GM21717 (cell line): Measurements from ENCODE around the gene ABCG4.
"Not testable (repeated sequence)": the region's sequence is repeated elsewhere in the genome, so short reads cannot be mapped to it uniquely, and the experiment has no call there.

Source experiments
- ATAC-seq: cut with Tn5 transposase; IDR thresholded peaks from one replicate; pipeline ENCODE4 v1.9.1; 2021; ENCODE audit warnings: mild to moderate bottlenecking, moderate library complexity; ENCODE audit not compliant: unreplicated experiment

Gene ABCG4

DNA sequence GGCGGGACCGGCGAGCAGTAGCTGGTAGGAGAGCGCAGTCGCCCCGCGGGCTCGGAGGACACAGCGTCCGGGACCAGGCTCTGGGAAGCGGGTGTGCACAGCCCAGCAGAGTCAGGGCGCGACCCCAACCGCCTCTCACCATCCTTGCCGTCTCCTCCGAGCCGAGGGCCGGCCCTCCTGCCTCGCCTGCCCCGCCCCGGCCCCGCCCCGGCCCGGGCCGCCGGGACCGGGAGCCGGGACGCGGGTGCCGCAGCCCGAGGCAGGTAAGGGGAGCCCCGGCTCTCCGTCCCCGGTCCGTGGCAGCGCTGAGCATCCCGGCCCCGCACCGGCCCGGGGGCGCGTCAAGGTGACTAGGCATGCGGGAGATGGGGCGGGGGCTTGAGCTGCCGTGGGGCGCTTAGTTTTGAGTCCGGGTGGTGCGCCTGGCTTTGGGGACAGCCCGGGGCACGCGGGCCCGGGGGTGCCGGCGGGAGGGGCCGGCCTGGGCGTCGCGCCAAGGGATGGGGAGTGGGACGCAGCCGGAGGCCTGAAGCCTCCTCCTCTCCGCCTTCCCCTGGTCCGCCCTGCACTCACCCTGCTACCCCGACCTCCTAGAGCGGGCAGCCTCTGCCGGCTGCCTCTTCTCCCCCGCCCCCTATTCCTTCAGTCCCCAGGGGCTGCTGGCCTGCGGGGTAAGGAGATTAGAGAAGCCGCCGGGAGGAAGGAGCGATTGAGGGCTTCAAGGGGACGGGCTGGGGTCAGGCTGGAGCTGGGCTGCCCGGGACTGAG lies at the start of gene ABCG4:
TSS of gene ABCG4 (plus strand) at position 35 of the 768 bp plus-strand sequence. CDS start 914 bp downstream, outside the sequence.
- ATAC-seq = no peak

DNA sequence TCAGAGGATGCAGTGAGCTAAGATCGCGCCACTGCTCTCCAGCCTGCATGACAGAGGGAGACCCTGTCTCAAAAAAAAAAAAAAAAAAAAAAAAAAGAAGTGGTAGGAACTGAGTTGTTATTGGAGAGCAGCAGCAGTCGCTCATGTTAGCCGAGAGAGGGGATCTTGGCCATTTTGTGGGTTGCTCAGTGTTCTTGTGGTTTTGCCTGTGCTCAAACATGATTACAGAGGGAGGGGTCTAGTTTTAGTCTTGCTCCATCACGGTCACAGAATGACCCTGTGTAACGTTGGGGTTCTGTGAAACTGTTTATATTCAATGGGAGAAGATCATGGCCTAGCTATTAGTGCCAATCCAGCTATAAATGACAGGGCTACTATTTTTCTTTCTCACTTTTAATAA lies 49.1 kb upstream of the ABCG4 start:
- no peak for ATAC-seq

DNA sequence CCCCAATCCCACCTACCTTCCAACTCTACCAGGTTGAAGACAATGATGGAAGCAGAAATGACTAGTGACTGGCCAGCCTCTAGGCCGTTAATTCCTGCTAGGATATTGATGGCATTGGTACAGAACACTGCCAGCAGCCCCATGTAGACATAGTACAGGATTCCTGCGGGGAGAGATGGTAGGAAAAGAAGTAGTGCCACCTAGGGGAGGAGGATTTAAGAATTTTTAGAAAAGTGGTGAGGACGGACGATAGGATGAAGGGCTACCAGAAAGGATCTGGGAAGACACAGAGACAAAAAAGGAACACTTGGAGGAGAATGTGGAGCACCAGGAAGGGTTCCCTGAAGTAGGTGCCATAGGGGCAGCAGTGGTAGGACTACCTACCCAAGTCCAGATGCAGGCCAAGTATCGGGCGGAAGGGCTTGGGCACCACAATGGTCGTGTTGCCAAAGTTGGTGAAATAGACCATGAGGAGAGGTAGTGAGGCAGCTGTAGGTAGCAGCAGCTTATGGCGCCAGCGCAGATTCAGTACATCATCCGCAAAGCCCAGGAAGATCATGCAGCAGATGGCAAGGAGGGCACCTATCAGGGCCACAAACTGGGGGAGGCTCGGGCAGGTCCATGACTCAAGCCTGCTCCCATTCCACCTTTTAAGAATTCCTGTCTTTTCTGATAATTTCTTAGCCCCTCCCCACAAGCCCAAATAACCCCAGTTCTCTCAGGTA lies 48.4 kb upstream of the ABCG4 start:
- no peak for ATAC-seq

DNA sequence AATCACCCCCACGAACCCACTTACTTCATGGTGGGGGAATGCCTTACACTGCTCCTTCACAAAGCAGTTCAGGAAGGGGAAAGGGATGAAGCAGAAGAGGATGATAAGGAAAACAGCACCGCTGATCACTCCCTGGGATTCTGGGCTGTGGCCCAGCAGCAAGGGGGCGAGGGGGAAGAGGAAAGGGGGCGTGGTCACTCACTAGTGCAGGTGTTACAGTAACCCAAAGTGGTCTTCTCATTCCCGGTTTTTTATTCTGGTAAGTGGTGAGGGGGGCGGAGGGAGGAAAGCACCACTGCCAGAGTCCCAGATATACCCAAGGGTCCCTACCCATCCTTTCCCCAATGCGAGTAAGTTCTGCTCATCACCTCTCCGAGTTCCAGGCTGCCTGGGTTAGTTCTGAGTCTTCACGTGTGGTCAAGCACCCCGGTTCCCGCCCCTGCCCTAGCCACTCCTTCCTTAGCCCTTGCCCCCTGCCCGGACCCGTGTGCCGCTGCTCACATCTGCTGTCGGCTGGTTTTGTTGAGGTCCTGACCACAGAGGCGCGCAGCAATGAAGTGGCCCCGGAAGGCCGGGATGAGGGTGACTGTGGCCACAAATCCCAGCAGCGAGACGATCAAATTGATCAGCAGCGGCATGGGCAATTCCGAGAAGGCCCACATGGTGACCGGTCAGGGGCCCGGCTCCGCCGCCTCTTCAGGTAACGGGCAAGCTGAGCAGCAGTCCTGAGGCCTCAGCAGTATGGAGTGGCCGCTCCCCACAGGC lies 47.7 kb upstream of the ABCG4 start:
- peak; percentile 11 for ATAC-seq

DNA sequence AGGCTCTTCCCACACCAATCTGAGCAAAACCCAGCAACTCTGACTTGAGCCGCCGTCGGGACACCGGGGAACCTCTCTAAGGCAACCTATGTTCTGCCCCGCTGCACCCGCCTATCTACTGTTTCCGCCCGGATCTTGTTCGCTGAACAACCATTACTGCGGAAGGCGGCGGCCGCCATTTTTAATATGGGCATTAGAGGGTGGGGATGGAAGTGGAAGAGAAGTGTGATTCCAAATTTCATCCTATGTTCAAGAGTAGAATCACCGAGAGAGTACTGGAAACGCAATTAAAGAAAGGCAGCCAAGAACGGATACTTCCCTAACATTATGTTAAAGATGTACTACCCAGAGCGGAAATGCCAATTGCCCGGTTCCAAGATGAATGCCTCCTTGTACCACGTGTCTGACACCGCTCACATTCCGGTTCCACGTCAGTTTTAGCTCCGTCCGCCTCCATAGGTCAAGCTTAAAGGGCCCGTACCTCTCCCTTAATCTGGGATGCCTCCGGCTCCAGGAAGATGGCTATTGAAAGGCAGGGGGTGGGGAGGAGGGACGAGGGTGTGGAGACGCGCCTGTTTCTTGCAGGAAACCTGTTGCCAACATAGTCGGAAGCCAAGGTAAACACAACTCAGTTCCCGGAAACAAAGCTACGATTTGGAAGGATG lies 47.0 kb upstream of the ABCG4 start, which contains the start of gene DPAGT1:
TSS of gene DPAGT1 (minus strand) at position 95 of the 665 bp plus-strand sequence. CDS start 198 bp downstream, outside the sequence.
- peak; percentile 72 for ATAC-seq

DNA sequence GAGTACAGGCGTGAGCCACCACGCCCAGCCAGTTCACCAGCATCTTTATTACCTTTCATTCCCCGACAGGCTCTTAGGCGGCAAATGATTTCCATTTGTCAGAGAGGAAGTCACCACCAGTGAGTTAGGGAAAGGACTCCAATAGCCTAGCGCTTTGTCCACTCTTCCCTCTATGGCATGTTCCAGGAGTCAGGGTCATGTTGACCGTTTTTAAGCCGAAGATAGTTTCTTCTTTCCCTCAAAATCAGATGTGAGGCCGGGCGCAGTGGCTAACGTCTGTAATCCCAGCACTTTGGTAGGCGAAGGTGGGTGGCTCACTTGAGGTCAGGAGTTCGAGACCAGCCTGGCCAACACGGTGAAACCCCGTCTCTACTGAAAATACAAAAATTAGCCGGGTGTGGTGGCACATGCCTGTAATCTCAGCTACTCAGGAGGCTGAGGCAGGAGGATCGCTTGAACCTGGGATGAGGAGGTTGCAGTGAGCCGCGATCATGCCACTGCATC lies 45.6 kb upstream of the ABCG4 start:
- ATAC-seq = not testable (repeated sequence)

DNA sequence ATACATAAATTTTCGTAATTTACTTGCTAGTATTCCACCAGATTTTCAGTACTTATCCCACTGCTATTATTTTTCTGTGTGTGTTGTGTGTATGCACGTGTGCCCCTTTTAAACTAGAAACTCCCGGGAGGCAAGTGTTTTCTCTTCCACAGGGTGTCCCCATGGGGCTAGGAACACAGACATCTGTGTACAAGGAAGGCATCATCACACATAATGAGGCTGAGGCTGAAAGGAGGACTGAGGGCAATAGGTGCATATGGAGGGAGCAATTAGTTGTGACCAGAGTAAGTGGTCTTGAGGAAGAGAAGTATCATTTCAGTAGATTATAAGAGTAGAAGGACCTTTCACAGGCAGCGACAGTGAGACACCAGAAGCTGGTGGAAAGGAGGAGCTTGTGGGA lies 45.1 kb upstream of the ABCG4 start:
- ATAC-seq = no peak

DNA sequence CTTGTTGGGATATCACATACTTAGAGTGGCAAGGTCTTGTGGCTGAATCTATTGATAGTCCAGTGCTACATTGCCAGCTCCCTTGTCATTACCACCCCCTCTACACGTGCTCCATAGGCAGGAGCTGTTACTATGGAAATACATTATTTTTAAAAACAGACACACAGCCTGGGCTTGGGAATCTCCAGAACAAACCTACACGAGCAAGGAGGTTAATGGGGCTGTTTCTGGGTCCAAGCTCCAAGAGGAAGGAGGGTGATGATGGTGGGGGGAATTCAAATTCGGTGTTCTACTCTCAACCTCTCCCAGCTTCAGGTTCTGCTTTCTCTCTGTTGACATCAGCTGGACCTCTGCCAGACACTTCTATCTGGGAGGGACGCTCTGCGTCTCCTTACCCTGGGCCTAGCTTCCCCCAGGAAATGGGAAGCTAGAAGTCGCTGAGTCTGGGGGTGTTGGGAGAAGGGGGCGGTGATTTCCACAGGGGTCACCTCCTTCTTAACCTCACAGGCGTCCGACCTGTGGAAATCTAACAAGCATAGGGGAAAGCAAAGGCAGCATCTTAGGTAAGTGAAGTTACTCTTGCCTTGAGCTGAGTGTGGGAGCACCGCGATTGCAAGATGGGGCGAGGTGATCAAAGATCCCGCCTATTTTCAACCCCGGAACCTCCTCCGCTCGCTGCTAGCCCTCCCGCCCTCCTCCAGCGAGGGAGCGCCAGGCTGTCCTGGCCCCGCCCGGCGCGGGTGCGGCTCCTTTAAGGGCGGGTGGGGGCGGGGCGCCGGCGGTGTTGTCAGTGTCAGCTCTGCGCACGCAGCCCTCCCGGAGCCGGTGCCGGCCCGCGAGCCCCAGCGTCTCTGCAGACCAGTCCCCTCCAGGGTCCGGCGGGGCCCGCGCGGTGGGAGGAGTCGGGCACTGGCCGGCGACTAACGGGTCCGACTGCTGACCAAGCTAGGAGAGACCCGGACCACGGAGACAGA lies 42.0 kb upstream of the ABCG4 start, which contains the start of gene C2CD2L:
TSS of gene C2CD2L (plus strand) at position 781 of the 974 bp plus-strand sequence. CDS start 398 bp downstream, outside the sequence.
- peak; percentile 65 for ATAC-seq

DNA sequence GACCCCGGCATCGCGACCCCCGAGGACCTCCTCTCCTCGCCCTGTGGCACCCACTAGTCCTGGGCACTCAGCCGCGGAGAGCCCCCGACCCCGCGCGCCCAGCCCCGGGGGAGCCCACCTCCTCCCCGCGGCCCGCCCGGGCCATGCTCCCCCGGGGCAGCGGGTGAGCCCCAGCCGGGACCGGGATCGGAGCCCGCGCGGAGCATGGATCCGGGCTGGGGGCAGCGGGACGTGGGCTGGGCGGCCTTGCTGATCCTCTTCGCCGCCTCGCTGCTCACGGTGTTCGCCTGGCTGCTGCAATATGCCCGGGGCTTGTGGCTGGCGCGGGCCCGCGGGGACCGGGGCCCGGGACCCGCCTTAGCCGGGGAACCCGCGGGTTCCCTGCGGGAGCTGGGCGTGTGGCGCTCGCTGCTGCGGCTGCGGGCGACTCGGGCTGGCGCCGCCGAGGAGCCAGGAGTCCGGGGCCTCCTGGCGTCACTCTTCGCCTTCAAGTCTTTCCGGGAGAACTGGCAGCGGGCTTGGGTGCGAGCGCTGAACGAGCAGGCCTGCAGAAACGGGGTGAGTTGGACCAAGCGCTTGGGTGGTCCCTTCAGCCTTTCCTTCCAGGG lies 41.2 kb upstream of the ABCG4 start:
- peak; percentile 6 for ATAC-seq

DNA sequence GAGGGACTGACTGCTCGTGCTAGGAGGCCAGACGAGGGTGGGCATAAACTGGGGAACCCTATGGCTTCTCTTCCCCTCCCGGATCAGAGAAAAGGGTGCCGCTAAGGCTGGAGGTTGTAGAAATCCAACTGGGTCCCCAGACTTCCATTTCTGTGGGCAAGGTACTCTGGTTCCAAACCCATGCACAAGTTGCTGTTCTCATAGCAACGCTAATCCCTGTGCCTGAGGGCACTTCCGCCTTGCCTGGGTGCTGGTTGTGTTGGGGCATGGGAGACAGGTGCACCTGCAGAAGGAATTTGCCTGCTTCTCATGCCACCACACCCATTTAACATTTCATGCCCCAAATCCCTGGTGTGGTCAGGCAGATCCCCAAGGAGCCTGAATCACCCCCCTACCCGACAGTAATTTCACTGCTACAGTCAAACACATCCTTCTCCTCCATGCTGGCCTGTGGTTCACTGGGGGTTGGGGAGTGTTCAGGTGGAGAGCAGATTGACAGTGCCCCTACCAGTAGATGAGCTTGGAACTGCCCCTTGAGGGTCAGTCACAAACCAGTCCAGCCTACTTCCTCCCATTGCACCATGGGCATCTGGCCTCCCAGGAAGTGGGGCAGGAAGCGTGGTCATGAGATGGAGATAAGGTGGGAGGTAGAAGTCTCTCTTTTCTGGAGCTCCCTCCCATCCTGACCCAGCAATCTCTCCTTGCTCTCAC lies 40.6 kb upstream of the ABCG4 start:
- peak; percentile 3 for ATAC-seq

DNA sequence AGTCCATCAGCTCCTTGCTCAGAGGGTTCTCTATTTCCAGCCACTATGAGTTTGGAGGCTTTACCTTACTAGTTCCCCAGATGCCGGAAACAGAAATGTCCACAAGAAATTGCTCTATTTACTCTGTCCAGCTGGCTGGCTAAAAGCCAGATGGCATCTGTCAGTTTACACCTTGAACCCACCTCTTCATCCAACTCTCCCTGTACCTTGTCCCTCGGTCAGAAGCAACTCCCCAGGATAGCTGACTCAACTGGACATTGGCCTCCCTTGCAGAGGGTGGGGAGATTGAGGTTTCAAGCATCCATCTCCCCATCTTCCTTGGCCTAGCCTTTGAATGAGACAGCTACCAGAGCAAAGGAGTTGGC lies 40.0 kb upstream of the ABCG4 start:
- no peak for ATAC-seq

DNA sequence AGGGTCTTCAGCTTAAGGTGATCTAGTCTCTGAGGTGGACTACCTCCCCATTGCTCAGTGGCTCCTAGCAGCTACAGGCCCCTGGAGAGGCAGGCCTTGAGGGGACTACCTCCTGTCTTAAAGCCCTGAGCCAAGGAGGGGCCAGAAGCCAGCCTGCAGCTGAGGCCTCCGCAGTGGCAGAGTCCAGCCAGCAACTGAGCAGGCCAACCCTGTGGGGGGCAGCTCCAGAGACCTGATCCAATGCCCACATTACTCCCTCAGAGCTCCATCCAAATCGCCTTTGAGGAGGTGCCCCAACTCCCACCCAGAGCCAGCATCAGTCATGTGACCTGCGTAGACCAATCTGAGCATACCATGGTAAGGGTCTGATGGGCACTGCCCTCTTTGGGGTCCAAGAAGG lies 39.0 kb upstream of the ABCG4 start:
- no peak for ATAC-seq

DNA sequence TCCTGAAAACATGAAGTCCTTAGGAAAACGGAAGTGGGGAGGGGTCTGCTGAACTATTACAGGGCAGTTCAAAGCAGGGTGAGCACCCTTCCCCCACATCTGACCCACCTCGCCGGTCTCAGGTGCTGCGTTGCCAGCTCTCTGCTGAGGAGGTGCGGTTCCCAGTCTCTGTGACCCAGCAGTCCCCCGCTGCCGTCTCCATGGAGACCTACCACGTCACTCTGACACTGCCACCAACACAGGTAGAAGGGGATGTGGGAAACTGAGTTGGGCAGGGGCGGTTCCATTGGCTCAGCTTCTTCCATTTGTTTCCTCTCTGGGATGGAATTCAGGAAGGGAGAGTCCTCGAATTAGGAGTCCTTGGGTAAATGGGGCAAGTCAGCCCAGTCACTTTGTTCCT lies 38.4 kb upstream of the ABCG4 start:
- ATAC-seq = no peak

DNA sequence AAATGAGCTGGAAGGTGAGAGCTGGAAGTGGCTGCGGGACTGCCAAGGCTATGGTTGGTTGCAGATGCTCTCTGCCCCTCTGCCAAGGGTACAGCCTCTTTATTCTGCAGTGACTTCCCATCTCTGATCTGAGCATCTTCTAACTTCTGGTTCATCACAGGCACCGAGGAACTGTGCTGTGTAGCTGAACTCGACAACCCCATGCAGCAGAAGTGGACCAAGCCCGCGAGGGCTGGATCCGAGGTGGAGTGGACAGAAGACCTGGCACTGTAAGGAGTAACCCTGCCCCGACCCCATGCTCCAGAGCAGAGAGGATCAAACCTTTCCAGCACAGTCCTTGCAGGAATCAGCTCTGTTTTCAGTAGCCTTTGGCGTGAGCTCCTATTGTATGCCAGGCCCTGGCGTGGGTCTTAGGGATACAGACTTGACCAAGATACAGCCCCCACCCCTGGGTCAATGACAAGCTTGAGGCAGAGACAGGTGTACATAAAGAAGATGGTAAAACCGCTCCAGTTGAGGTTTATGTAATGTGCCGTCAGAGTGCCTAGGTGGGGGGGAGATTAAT lies 37.4 kb upstream of the ABCG4 start:
- no peak for ATAC-seq

DNA sequence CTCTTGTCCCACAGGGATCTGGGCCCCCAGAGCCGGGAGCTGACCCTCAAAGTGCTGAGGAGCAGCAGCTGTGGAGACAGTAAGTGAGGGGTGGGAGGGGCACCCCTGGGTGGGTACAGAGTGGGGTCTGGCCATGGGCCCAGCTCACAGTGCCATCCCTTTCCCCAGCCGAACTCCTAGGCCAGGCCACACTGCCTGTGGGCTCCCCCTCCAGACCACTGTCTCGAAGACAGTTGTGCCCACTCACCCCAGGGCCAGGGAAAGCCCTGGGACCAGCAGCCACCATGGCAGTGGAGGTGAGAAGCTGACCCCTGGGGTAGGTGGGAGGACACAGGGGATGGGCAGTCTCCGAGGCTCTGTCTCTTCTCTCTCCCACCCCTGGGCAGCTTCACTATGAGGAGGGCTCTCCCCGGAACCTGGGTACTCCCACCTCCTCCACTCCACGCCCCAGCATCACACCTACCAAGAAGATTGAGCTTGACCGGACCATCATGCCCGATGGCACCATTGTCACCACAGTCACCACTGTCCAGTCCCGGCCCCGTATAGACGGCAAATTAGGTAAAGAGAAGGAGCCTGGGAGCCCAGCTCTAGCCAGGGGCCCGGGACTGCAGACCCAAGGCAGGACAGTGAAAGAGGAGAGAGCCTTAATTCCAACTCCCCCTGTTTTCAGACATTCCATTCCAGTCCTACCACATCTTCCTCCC lies 36.4 kb upstream of the ABCG4 start:
- no peak for ATAC-seq

DNA sequence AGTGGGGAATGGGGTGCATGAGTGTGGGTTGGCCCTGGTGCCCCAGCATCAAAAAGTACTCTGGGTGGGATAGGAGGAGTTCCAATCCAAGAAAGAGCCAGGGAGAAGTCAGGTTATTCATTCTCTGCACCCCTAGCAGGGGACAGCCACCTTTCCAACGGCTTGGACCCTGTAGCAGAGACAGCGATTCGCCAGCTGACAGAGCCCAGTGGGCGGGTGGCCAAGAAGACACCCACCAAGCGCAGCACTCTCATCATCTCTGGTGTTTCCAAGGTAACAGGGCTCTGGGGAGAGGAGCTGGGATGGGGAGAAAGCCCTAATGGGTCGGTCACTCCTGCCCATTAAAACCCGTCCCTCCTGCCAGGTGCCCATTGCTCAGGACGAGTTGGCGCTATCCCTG lies 35.1 kb upstream of the ABCG4 start:
- ATAC-seq = no peak

DNA sequence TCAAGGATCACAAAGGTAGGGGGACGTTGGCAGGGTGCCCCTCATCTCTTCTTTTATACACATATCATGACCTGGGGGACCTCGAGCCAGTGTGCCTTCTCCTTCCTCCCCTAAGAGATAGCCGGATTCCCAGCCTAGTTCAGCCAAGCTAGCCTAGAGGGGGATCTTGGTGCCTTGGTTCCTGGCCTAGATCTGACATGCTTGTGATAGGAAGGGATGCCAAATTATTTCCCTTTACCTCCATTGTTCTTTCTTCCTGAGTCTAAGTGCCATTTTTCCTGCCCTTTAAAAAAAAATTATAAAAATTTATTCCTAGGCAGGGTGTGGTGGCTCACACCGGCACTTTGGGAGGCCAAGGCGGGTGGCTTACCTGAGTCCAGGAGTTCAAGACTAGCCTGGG lies 34.5 kb upstream of the ABCG4 start:
- no peak for ATAC-seq
